Neuronal stem cell (in vitro differentiated cells): Measurements from ENCODE around the gene IL32.

Experiments
- DNase-seq: peaks from one replicate; pipeline ENCODE4 v3.0.0-alpha.2; 2013; ENCODE audit warnings: low spot score
- H2AFZ ChIP-seq: one replicate; pipeline ENCODE4 v1.6.1; 2013; ENCODE audit warnings: mild to moderate bottlenecking, low read length, inconsistent platforms
- H2AK5ac ChIP-seq: 2 replicates; pipeline ENCODE4 v1.6.1; 2013; ENCODE audit warnings: low read depth, mild to moderate bottlenecking, inconsistent platforms, low read length, moderate library complexity, mixed read lengths
- H2BK120ac ChIP-seq: 2 replicates; pipeline ENCODE4 v1.6.1; 2013; ENCODE audit warnings: low read depth, mild to moderate bottlenecking, inconsistent platforms, low read length, moderate library complexity, mixed read lengths
- H2BK12ac ChIP-seq: one replicate; pipeline ENCODE4 v1.6.1; 2013; ENCODE audit warnings: low read length, inconsistent platforms
- H2BK15ac ChIP-seq: 2 replicates; pipeline ENCODE4 v1.6.1; 2013; ENCODE audit warnings: mild to moderate bottlenecking, low read length, inconsistent platforms, mixed read lengths
- H2BK5ac ChIP-seq: one replicate; pipeline ENCODE4 v1.6.1; 2013; ENCODE audit warnings: inconsistent platforms, mild to moderate bottlenecking, low read length, moderate library complexity
- H3K14ac ChIP-seq: one replicate; pipeline ENCODE4 v1.6.1; 2013; ENCODE audit warnings: low read length, inconsistent platforms
- H3K18ac ChIP-seq: 2 replicates; pipeline ENCODE4 v1.6.1; 2013; ENCODE audit warnings: low read length, inconsistent platforms
- H3K23ac ChIP-seq: 2 replicates; pipeline ENCODE4 v1.6.1; 2013; ENCODE audit warnings: low read depth, mild to moderate bottlenecking, mixed read lengths, low read length, inconsistent platforms; ENCODE audit not compliant: poor library complexity
- H3K27ac ChIP-seq: replicated peaks from 3 replicates; pipeline ENCODE4 v1.5.1; 2013; ENCODE audit warnings: low read length, inconsistent platforms
- H3K27me3 ChIP-seq, 3 experiments: 2 replicates each; pipeline ENCODE4 v1.6.1; 2013; ENCODE audit warnings: low read length in 3 of 3, mild to moderate bottlenecking in 2 of 3, inconsistent platforms in 1 of 3, low read depth in 1 of 3, mixed read lengths in 1 of 3, moderate library complexity in 1 of 3; ENCODE audit not compliant: control insufficient read depth in 3 of 3, insufficient read depth in 3 of 3
- H3K36me3 ChIP-seq, 2 donors: replicated peaks in 1 of 2; 2 replicates each; pipeline ENCODE4 v1.6.1; 2013; ENCODE audit warnings: low read length in 2 of 2; ENCODE audit not compliant: control insufficient read depth in 2 of 2, insufficient read depth in 2 of 2
- H3K4ac ChIP-seq: 2 replicates; pipeline ENCODE4 v1.6.1; 2013; ENCODE audit warnings: inconsistent platforms, mild to moderate bottlenecking, low read length, moderate library complexity
- H3K4me1 ChIP-seq, 2 donors: 1 replicate in 1 of 2; 2 replicates in 1 of 2; pipeline ENCODE4 v1.6.1; 2013; ENCODE audit warnings: low read length in 2 of 2, low read depth in 1 of 2; ENCODE audit not compliant: control insufficient read depth in 2 of 2, insufficient read depth in 1 of 2
- H3K4me2 ChIP-seq: one replicate; pipeline ENCODE4 v1.6.1; 2013; ENCODE audit warnings: mild to moderate bottlenecking, low read length, inconsistent platforms; ENCODE audit not compliant: insufficient read depth, poor library complexity, severe bottlenecking
- H3K4me3 ChIP-seq, 2 donors: 2 replicates each; pipeline ENCODE4 v1.5.1; 2013; ENCODE audit warnings: low read length in 2 of 2, mild to moderate bottlenecking in 2 of 2, inconsistent platforms in 1 of 2, moderate library complexity in 1 of 2
- H3K79me1 ChIP-seq: one replicate; pipeline ENCODE4 v1.6.1; 2013; ENCODE audit warnings: low read depth, mild to moderate bottlenecking, inconsistent platforms, low read length, moderate library complexity
- H3K9ac ChIP-seq: one replicate; pipeline ENCODE4 v1.6.1; 2013; ENCODE audit warnings: mild to moderate bottlenecking, low read depth, low read length, inconsistent platforms; ENCODE audit not compliant: poor library complexity
- H3K9me3 ChIP-seq, 2 donors: replicated peaks in 1 of 2; 2 replicates each; pipeline versions ENCODE3 to v1.6.1; 2013; ENCODE audit warnings: low read length in 2 of 2, mild to moderate bottlenecking in 2 of 2, inconsistent platforms in 1 of 2, low read depth in 1 of 2, mixed read lengths in 1 of 2, moderate library complexity in 1 of 2; ENCODE audit not compliant: control insufficient read depth in 2 of 2, insufficient read depth in 1 of 2
- H4K8ac ChIP-seq: one replicate; pipeline ENCODE4 v1.6.1; 2013; ENCODE audit warnings: low read depth, mild to moderate bottlenecking, inconsistent platforms, low read length, moderate library complexity
- H4K91ac ChIP-seq: one replicate; pipeline ENCODE4 v1.6.1; 2013; ENCODE audit warnings: low read length, low read depth, mild to moderate bottlenecking, inconsistent platforms; ENCODE audit not compliant: poor library complexity
- WGBS, 2 donors: extraction: QIAGEN DNeasy Blood & Tissue Kit; methylation state at CpG; one replicate each; pipeline ENCODE4 v1.1.7; 2013; ENCODE audit warnings: missing lambda C conversion rate in 2 of 2, mixed read lengths in 1 of 2; ENCODE audit not compliant: insufficient read length in 2 of 2, insufficient replicate concordance in 1 of 2; ENCODE audit errors: extremely low coverage in 2 of 2; 5-methylcytosine and 5-hydroxymethylcytosine counted together

Gene IL32

DNA sequence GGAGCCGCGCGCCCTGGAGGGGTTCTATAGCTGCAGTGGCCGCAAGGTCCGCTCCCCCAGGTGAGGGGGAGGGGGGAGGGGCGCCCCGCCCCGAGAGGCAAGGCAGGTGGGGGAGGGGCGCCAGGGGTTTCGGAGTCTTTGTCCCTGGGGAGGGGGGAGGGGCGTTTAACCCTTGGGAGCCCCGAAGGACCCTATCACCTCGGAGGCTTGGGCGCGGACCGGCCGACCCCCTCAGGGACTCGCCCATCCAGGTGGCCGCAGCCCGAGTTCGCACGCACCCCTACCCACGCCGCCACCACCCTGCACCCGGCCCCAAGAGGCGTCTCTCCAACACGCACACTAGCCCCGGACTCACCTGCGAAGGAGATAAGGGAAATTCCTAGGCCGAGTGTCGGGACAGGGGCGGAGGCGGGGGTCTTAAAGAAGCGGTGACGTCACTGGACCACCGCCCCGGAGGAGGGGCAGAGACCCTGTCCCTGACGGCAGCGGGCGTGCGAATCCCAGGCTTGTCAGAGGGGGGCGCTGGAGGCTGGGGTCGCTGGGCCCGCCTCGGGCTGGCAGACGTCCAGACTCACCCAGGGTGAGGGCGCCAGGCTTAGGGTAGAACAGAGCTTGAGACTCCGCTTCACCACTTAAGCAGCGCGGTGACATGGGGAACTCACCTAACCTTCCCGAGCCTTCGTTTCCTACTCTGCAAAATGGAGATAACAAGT, 47.5 kb upstream of the IL32 start, which contains the start of gene CLDN6:
TSS of gene CLDN6 (minus strand) at position 390 of the 713 bp plus-strand sequence. CDS start 2,162 bp downstream, outside the sequence.
- H3K4me2 ChIP-seq: peak within 1 kb of the TSS; percentile 84
- no peak within 1 kb of the TSS for H2BK12ac ChIP-seq
- H3K4ac ChIP-seq: no peak within 1 kb of the TSS
- peak within 1 kb of the TSS; percentile 92 for H4K8ac ChIP-seq
- no peak within 1 kb of the TSS for H4K91ac ChIP-seq
- H3K14ac ChIP-seq: peak within 1 kb of the TSS; percentile 38
- H2AK5ac ChIP-seq: peak within 1 kb of the TSS; percentile 36
- H3K23ac ChIP-seq: peak within 1 kb of the TSS; percentile 94
- H2BK120ac ChIP-seq: no peak within 1 kb of the TSS
- H3K4me1 ChIP-seq: peaks cover 17 to 22% of the 10 kb centered on the region in 2 donors
- H2AFZ ChIP-seq: peak within 1 kb of the TSS; percentile 34
- peak within 1 kb of the TSS; percentile 34 for H3K9ac ChIP-seq
- H2BK5ac ChIP-seq: peak within 1 kb of the TSS; percentile 39
- WGBS, 2 donors: no CpG with 5 or more reads among the region's 52 CpGs
- no peak within 1 kb of the TSS for H3K27ac ChIP-seq
- H3K36me3 ChIP-seq: no peaks in the 10 kb centered on the region
- peaks cover 7 to 41% (median 20%) of the 10 kb centered on the region in 3 experiments for H3K27me3 ChIP-seq
- peak within 1 kb of the TSS; percentile 94 for H3K18ac ChIP-seq
- no peaks in the 10 kb centered on the region for H3K9me3 ChIP-seq
- peak within 1 kb of the TSS; percentile 83 for H2BK15ac ChIP-seq
- peak; percentile 77 for DNase-seq
- peaks cover 6% of the 10 kb centered on the region for H3K79me1 ChIP-seq
- peak within 1 kb of the TSS in 1 of 2 donors; percentile 78 for H3K4me3 ChIP-seq

DNA sequence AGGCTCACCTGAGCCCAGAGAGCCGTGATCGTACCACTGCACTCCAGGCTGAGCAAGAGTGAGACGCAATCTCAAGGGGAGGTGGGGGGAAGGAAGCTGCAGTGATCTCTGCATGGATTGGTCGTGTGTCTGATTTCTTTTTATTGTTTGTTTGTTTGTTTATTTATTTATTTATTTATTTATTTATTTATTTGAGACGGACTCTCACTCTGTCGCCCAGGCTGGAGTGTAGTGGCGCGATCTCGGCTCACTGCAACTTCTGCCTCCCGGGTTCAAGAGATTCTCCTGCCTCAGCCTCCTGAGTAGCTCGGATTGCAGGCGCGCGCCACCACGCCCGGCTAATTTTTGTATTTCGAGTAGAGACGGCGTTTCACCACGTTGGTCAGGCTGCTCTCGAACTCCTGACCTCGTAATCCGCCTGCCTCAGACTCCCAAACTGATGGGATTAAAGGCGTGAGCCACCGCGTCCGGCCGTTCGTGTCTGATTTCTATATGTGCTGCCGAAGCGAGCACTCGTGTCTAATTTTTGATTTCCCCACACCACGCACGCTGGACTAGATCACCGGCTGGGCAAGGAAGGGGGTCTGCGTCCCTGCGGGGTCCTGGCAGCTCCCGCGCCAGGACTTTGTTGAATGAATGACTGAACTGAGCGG, 45.7 kb upstream of the IL32 start:
- H4K91ac ChIP-seq: no peak overlapping the region
- peaks cover 0 to 24% (median 9%) of the 10 kb centered on the region in 3 experiments for H3K27me3 ChIP-seq
- no CpG with 5 or more reads among the region's 40 CpGs for WGBS, 2 donors

DNA sequence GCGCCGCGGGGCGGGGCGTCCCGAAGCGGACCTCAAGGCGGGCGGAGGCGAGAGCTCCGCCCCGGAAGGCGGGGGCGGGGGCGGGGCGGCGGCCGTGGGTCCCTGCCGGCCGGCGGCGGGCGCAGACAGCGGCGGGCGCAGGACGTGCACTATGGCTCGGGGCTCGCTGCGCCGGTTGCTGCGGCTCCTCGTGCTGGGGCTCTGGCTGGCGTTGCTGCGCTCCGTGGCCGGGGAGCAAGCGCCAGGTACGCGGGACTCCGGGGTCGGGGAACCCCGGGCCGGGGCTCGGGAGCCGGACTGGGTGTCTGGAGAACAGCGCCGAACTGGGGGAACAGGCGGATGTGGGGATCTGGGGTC, 45.2 kb upstream of the IL32 start, which contains the start of gene TNFRSF12A:
TSS of gene TNFRSF12A (plus strand) at position 122 of the 357 bp plus-strand sequence. CDS start at position 152, 30 bp downstream.
- Histone ChIP-seq H2AFZ (peak within 1 kb of the TSS; percentile 93), H3K36me3 (no peaks in the 10 kb centered on the region), H3K4me1 (peaks cover 25 to 29% of the 10 kb centered on the region in 2 donors), H3K23ac (peak within 1 kb of the TSS; percentile 98), H3K27me3 (peaks cover 0 to 19% (median 9%) of the 10 kb centered on the region in 3 experiments), H2BK12ac (peak within 1 kb of the TSS; percentile 90), H2BK5ac (peak within 1 kb of the TSS; percentile 82), H4K8ac (peak within 1 kb of the TSS; percentile 43), H2BK120ac (no peak within 1 kb of the TSS), H3K9me3 (no peaks in the 10 kb centered on the region), H3K27ac (peak within 1 kb of the TSS; percentile 92), H3K14ac (peak within 1 kb of the TSS; percentile 89), H3K79me1 (peaks cover 9% of the 10 kb centered on the region), H3K4me3 (peak within 1 kb of the TSS; percentile 51 to 91), H2AK5ac (peak within 1 kb of the TSS; percentile 81), H3K4me2 (peak within 1 kb of the TSS; percentile 100), H3K9ac (peak within 1 kb of the TSS; percentile 91), H2BK15ac (peak within 1 kb of the TSS; percentile 96), H4K91ac (no peak within 1 kb of the TSS), H3K18ac (peak within 1 kb of the TSS; percentile 98), H3K4ac (no peak within 1 kb of the TSS)
- peak; percentile 84 for DNase-seq
- WGBS, 2 donors: no CpG with 5 or more reads among the region's 49 CpGs

More for the DNA sequence above, 45.7 kb upstream of the IL32 start:
- H3K79me1 ChIP-seq: peaks cover 9% of the 10 kb centered on the region
- peak overlapping the region; percentile 85 for H3K18ac ChIP-seq
- H2AFZ ChIP-seq: peak overlapping the region; percentile 93
- H2BK5ac ChIP-seq: peak overlapping the region; percentile 53
- peak overlapping the region; percentile 98 for H3K23ac ChIP-seq
- no peak overlapping the region for H3K9ac ChIP-seq
- H3K4ac ChIP-seq: no peak overlapping the region
- no peak overlapping the region for H2BK12ac ChIP-seq
- H3K14ac ChIP-seq: no peak overlapping the region
- H3K4me3 ChIP-seq: peak overlapping the region; percentile 46 to 51
- peak overlapping the region; percentile 43 for H4K8ac ChIP-seq
- peak overlapping the region; percentile 67 for H2BK15ac ChIP-seq
- peaks cover 25 to 29% of the 10 kb centered on the region in 2 donors for H3K4me1 ChIP-seq
- no peak for DNase-seq
- peak overlapping the region; percentile 46 for H2AK5ac ChIP-seq
- no peak overlapping the region for H3K27ac ChIP-seq
- H3K9me3 ChIP-seq: no peaks in the 10 kb centered on the region
- H3K36me3 ChIP-seq: no peaks in the 10 kb centered on the region
- H2BK120ac ChIP-seq: no peak overlapping the region
- H3K4me2 ChIP-seq: peak overlapping the region; percentile 73
